ENCODE results near the gene UTS2.

UTS2 gene

DNA sequence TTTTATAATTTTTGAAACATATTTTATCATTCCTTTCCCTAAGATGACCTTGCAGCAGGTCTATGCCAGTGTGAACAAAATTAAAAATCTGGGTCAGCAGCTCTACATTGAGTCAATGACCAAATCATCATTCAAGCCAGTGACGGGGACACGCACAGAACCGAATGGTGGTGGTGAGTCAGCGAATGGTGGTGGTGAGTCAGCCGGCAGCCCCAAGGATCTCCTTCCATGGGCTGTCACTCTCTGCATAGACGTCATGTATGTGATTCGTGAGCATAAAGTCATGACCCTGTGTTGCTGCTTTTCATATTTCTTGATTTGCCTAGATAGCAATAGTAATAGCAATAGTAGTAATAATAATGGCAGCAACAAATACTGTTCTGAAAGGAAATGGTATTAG, 42.5 kb downstream of the UTS2 start:
- DNase-seq (ENCODE audit: low spot score), result no peak

DNA sequence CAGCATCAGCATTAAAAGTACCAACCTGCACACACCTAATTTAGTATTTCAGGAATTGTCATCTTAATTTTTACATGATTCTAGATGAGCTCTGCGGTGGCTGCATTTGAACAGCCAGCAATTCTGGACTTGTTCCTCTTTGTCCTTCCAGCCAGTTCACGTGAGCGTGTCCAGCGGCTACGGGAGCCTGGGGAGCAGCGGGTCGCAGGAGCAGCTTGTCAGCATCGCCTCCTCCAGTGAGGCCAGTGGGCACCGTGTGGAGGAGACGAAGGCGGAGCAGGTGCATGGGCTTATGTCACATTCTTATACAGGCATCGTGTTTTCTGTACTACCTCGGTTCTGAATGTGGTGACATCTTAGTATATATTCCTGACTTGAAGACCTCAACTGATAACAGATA, 43.1 kb downstream of the UTS2 start:
- DNase-seq (ENCODE audit: low spot score), result no peak

- peak; percentile 17 for DNase-seq (ENCODE audit: low spot score)
Measured at GRCh38 chr1:7808253-7808844, 44.5 kb downstream of the UTS2 start.

DNA sequence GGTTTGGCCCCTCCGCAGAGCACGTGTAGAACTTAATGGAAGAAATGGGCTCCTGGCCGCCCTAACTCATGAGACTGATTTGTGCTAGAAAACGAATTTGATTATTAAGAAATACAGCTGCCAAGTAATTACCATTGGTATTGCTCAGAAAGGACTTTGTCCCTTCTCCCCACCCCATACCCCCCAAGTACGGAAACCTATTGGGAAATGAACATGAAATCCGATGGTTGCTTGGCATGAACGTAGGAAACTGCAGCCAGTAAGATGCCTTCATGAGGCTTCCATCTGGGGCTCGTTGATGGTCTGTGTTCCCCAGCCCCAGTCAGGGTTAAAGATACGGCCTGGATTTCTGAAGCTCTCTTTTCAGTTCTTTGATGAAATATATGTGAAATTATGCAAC, 47.4 kb downstream of the UTS2 start:
- no peak for DNase-seq (ENCODE audit: low spot score)
